Endothelial cell of umbilical vein (primary cell): ENCODE data around the gene PACRGL. TPM values are rescaled to one million over a fixed set of nuclear protein-coding genes. Genes with fewer than 3 reads are reported as not detected.

Source experiments
- BruUV-seq: library from RNA; stranded (reverse); fragments of 400-500 nt; replicated peaks from 2 replicates; lab custom pipeline; 2021; lab: Mats Ljungman, UMichigan
- CTCF ChIA-PET: fragments of 300-600, 350-600 bp; sonication (Branson Sonifier 250); formaldehyde crosslinking; loops from one replicate; lab custom pipeline; 2021; ENCODE audit warnings: antibody characterized with exemption, inconsistent platforms; lab: Charles Lee
- POLR2A ChIA-PET: fragments of 300-600, 350-600 bp; sonication (Branson Sonifier 250); formaldehyde crosslinking; loops from one replicate; lab custom pipeline; 2021; ENCODE audit warnings: antibody characterized with exemption, inconsistent platforms; lab: Charles Lee
- DNase-seq: peaks from one replicate; pipeline ENCODE4 v3.0.0-alpha.2; 2011; ENCODE audit warnings: low read depth, low spot score
- FAIRE-seq: peaks from 2 replicates; lab custom pipeline; 2011; peaks lifted over from hg19 to GRCh38; lab: Jason Lieb, UNC
- H2AFZ ChIP-seq: 2 replicates; pipeline ENCODE4 v1.6.0; 2012; ENCODE audit warnings: low read depth, low read length, control low read depth, inconsistent platforms
- H3K27ac ChIP-seq: 2 replicates; pipeline ENCODE4 v1.5.1; 2011; ENCODE audit warnings: low read depth, mild to moderate bottlenecking, control low read depth, low read length, moderate library complexity; ENCODE audit not compliant: insufficient read depth
- H3K27me3 ChIP-seq, 2 experiments: 2 replicates each; pipeline versions ENCODE4 v1.6.0 to v1.6.1; 2011; ENCODE audit warnings: low read length in 2 of 2, mixed read lengths in 1 of 2; ENCODE audit not compliant: control insufficient read depth in 2 of 2, insufficient read depth in 2 of 2
- H3K36me3 ChIP-seq, 2 experiments: 2 replicates in 1 of 2; 3 replicates in 1 of 2; pipeline ENCODE4 v1.5.1; 2011; ENCODE audit warnings: low read length in 2 of 2, mild to moderate bottlenecking in 1 of 2, moderate library complexity in 1 of 2; ENCODE audit not compliant: control insufficient read depth in 2 of 2, insufficient read depth in 2 of 2; ENCODE audit errors: extremely low read depth in 1 of 2
- H3K4me1 ChIP-seq: 3 replicates; pipeline ENCODE4 v1.5.1; 2011; ENCODE audit warnings: mild to moderate bottlenecking, low read length; ENCODE audit not compliant: control insufficient read depth, insufficient read depth; ENCODE audit errors: extremely low read depth
- H3K4me2 ChIP-seq: 2 replicates; pipeline ENCODE4 v1.6.1; 2011; ENCODE audit warnings: low read length, control low read depth, mixed read lengths; ENCODE audit not compliant: insufficient read depth
- H3K4me3 ChIP-seq, 3 experiments: fragments of 200-600 bp in 1 of 3; sonication (generic), shearing (Covaris generic) in 1 of 3; replicated peaks in 1 of 3; 2 replicates each; pipeline ENCODE4 v1.5.1; 2011 to 2016; ENCODE audit warnings: control low read depth in 3 of 3, low read length in 3 of 3, mild to moderate bottlenecking in 2 of 3, inconsistent platforms in 1 of 3, low read depth in 1 of 3, moderate library complexity in 1 of 3; ENCODE audit not compliant: insufficient read depth in 1 of 3
- H3K79me2 ChIP-seq: 2 replicates; pipeline ENCODE4 v1.6.0; 2012; ENCODE audit warnings: low read length, inconsistent platforms; ENCODE audit not compliant: control insufficient read depth, insufficient read depth
- H3K9ac ChIP-seq: replicated peaks from 2 replicates; pipeline ENCODE3; 2011; ENCODE audit warnings: low read length, control low read depth; ENCODE audit not compliant: insufficient read depth; ENCODE audit errors: extremely low read depth
- H3K9me1 ChIP-seq: replicated peaks from 3 replicates; pipeline ENCODE4 v1.6.0; 2011; ENCODE audit warnings: mild to moderate bottlenecking, low read length; ENCODE audit not compliant: control insufficient read depth, insufficient read depth; ENCODE audit errors: extremely low read depth
- H3K9me3 ChIP-seq: replicated peaks from 2 replicates; pipeline ENCODE4 v1.5.1; 2012; ENCODE audit warnings: low read length, inconsistent platforms; ENCODE audit not compliant: control insufficient read depth, insufficient read depth
- H4K20me1 ChIP-seq: replicated peaks from 2 replicates; pipeline ENCODE3; 2011; ENCODE audit warnings: mild to moderate bottlenecking, low read length; ENCODE audit not compliant: control insufficient read depth, insufficient read depth; ENCODE audit errors: extremely low read depth
- EZH2 ChIP-seq: IDR thresholded peaks from 2 replicates; pipeline ENCODE4 v1.6.1; 2012; ENCODE audit warnings: borderline replicate concordance, low read depth, mild to moderate bottlenecking, moderate library complexity, low read length, inconsistent platforms; ENCODE audit not compliant: severe bottlenecking
- FOS ChIP-seq: IDR thresholded peaks from 2 replicates; pipeline ENCODE4 v1.6.1; 2011; ENCODE audit warnings: mild to moderate bottlenecking, low read length, moderate library complexity, borderline replicate concordance; ENCODE audit not compliant: insufficient read depth
- GATA2 ChIP-seq: IDR thresholded peaks from 2 replicates; pipeline ENCODE4 v1.7.0; 2011; ENCODE audit warnings: low read depth, mild to moderate bottlenecking, moderate library complexity, mixed read lengths, low read length; ENCODE audit not compliant: insufficient read length, insufficient read depth
- JUN ChIP-seq: IDR thresholded peaks from 2 replicates; pipeline ENCODE4 v1.6.1; 2011; ENCODE audit warnings: borderline replicate concordance, low read depth; ENCODE audit not compliant: insufficient read length, insufficient read depth
- MYC ChIP-seq: IDR thresholded peaks from one replicate; pipeline ENCODE4 v1.6.1; 2011; ENCODE audit warnings: mild to moderate bottlenecking, low read depth, low read length
- POLR2A ChIP-seq: IDR thresholded peaks from 2 replicates; pipeline ENCODE4 v1.6.1; 2012; ENCODE audit warnings: low read depth, mild to moderate bottlenecking, control low read depth, low read length
- POLR2AphosphoS5 ChIP-seq: IDR thresholded peaks from 2 replicates; pipeline ENCODE4 v1.6.1; 2012; ENCODE audit warnings: low read depth, mild to moderate bottlenecking, control low read depth, low read length, moderate library complexity; ENCODE audit not compliant: insufficient read depth
- dilution Hi-C: fragments of 300-500 bp; cut with MboI; formaldehyde crosslinking; loops from one replicate; pipeline ENCODE4 v1.15.0; 2019; ENCODE audit warnings: low sequenced_read_pairs; ENCODE audit not compliant: extremely low pct_ligation_motif_present
- intact Hi-C: fragments of 100-400 bp; cut with micrococcal nuclease; formaldehyde crosslinking; loops from one replicate; pipeline ENCODE4 v1.10.0; 2022
- polyA plus RNA-seq, 4 experiments: library from polyadenylated mRNA; depleted of rRNA in 3 of 4; stranded (reverse) in 3 of 4; unstranded in 1 of 4; fragments of >200 nt; gene quantifications; 2 replicates each; pipeline versions ENCODE4 v1.2.1 to v1.2.3, GENCODE V29; 2011 to 2012; ENCODE audit warnings: missing spikeins in 1 of 4
- total RNA-seq: library from RNA; stranded (reverse); gene quantifications from 2 replicates; pipeline ENCODE4 v1.2.3, GENCODE V29; 2021
- TF ChIP-seq, protein P1 (sequence below): IDR thresholded peaks from 2 replicates; pipeline ENCODE4 v1.6.1; 2011; ENCODE audit not compliant: insufficient read depth, insufficient read length
- TF ChIP-seq, protein P2 (sequence below), 2 donors: IDR thresholded peaks; 1 replicate in 1 of 2; 2 replicates in 1 of 2; pipeline ENCODE4 v1.5.1; 2011; ENCODE audit warnings: low read length in 2 of 2, mild to moderate bottlenecking in 2 of 2, moderate library complexity in 2 of 2, control low read depth in 1 of 2, inconsistent platforms in 1 of 2, low read depth in 1 of 2; ENCODE audit not compliant: insufficient read depth in 1 of 2; ENCODE audit errors: extremely low read depth in 1 of 2

The PACRGL gene
- total and polyA plus RNA-seq, 2 donors (not counting 3 experiments of a cell fraction or from before 2014, with no cell fraction given) = 9.2 to 19.2 TPM

DNA sequence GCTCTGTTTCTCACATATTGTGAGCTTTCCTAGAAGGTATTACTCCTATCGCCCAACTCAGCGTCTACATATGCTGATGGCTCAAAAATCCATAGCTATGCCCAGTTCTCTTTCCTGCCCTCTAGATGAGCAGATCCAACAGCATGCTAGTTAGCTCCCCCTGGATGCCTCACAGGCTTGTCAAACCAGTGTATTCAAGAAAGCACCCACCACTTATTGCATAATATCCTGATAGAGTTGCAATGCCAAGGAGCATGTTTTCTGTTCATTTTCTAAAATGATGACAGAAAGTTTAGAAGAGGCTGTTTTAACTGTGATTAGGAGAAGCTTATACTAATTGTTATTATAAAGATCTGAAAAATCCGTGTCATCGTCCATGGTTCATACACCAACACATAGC is 1.9 kb upstream of the PACRGL start:
- POLR2A ChIA-PET = no interaction called here
- Histone ChIP-seq H3K9me1 (no peaks in the 10 kb centered on the region), H3K9ac (no peak overlapping the region), H3K27ac (no peak overlapping the region), H3K4me2 (no peak overlapping the region), H2AFZ (no peak overlapping the region), H4K20me1 (no peaks in the 10 kb centered on the region), H3K27me3 (peaks cover 0 to 6% of the 10 kb centered on the region in 2 experiments), H3K4me1 (peaks cover 18% of the 10 kb centered on the region), H3K79me2 (peaks cover 17% of the 10 kb centered on the region), H3K4me3 (no peak overlapping the region), H3K36me3 (no peaks in the 10 kb centered on the region), H3K9me3 (no peaks in the 10 kb centered on the region)
- intact Hi-C loops = no loop called here
- CTCF ChIA-PET = interaction anchor here (0.8 to 1.4 kb wide), 4 partner anchors 13 to 1069 kb away, joined by 3 to 5 read pairs (median 3); no protein-coding TSS in a partner anchor
- BruUV-seq = no TSS peak
- TF ChIP-seq JUN (no peak), POLR2AphosphoS5 (no peak)
- DNase-seq (no peak), FAIRE-seq (no peak)
- dilution Hi-C loops = loop anchor here (25.0 kb wide), 1 partner anchor 286 kb away; no protein-coding TSS in a partner anchor

DNA sequence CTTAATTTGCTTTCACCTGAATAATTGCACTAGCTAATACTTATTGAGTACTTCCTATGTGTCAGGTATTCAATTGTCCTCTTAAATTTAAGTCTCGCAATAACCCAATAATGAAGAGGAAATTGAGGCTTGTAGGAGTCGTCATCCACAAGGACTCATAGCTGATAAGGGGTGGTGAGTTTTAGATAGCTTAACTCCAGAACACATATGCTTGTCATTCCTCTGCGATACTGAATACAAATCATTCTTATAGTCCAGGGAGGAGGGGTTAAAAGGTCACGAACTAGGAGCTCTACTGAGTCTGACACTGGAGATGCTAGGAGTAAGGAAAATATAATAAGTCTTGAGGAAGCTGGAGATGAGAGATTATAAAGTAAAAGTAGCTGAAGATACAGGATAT is 1.4 kb upstream of the PACRGL start:
- ChIA-PET POLR2A (no interaction called here), CTCF (interaction anchor here (0.8 to 1.4 kb wide), 3 partner anchors 14 to 1069 kb away, joined by 3 to 5 read pairs (median 3); no protein-coding TSS in a partner anchor)
- dilution Hi-C loops = loop anchor here (25.0 kb wide), 1 partner anchor 287 kb away; no protein-coding TSS in a partner anchor

More for the DNA sequence above, 1.4 kb upstream of the PACRGL start:
- H3K4me1 ChIP-seq = peaks cover 18% of the 10 kb centered on the region
- H3K9me1 ChIP-seq = no peaks in the 10 kb centered on the region
- no peak overlapping the region for H3K27ac ChIP-seq
- no peaks in the 10 kb centered on the region for H3K9me3 ChIP-seq
- no peaks in the 10 kb centered on the region for H3K36me3 ChIP-seq
- no peak overlapping the region for H3K9ac ChIP-seq
- peaks cover 0 to 6% of the 10 kb centered on the region in 2 experiments for H3K27me3 ChIP-seq
- TF ChIP-seq POLR2A = no peak
- no peak for TF ChIP-seq MYC
- TF ChIP-seq GATA2 = no peak
- no peak for TF ChIP-seq FOS
- TF ChIP-seq POLR2AphosphoS5 = no peak
- no peak for TF ChIP-seq JUN
- TF ChIP-seq, protein P1, sequence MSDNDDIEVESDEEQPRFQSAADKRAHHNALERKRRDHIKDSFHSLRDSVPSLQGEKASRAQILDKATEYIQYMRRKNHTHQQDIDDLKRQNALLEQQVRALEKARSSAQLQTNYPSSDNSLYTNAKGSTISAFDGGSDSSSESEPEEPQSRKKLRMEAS = no peak
- TF ChIP-seq, protein P2, sequence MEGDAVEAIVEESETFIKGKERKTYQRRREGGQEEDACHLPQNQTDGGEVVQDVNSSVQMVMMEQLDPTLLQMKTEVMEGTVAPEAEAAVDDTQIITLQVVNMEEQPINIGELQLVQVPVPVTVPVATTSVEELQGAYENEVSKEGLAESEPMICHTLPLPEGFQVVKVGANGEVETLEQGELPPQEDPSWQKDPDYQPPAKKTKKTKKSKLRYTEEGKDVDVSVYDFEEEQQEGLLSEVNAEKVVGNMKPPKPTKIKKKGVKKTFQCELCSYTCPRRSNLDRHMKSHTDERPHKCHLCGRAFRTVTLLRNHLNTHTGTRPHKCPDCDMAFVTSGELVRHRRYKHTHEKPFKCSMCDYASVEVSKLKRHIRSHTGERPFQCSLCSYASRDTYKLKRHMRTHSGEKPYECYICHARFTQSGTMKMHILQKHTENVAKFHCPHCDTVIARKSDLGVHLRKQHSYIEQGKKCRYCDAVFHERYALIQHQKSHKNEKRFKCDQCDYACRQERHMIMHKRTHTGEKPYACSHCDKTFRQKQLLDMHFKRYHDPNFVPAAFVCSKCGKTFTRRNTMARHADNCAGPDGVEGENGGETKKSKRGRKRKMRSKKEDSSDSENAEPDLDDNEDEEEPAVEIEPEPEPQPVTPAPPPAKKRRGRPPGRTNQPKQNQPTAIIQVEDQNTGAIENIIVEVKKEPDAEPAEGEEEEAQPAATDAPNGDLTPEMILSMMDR (IDR thresholded peaks at IDR 0.05; ENCODE audit: extremely low read depth in 1 of 2, insufficient read depth in 1 of 2, low read depth in 1 of 2, low read length in 2 of 2) = no peak
- TF ChIP-seq EZH2 = no peak
- no TSS peak for BruUV-seq
- H4K20me1 ChIP-seq = no peaks in the 10 kb centered on the region
- intact Hi-C loops = no loop called here
- DNase-seq (no peak), FAIRE-seq (no peak)
- no peak overlapping the region for H3K4me2 ChIP-seq
- no peak overlapping the region for H2AFZ ChIP-seq
- peaks cover 17% of the 10 kb centered on the region for H3K79me2 ChIP-seq
- H3K4me3 ChIP-seq = no peak overlapping the region
